Neural cell (in vitro differentiated cells): ENCODE data around the gene C1orf210. TPM values are rescaled to one million over a fixed set of nuclear protein-coding genes. Genes with fewer than 3 reads are reported as not detected.

Source experiments
- H2AFZ ChIP-seq: fragments of 200-600, 300-800 bp; sonication (generic), shearing (Covaris generic); 2 replicates; pipeline ENCODE4 v1.6.0; 2014; ENCODE audit warnings: low read depth, mild to moderate bottlenecking, antibody characterized with exemption, low read length, moderate library complexity
- H3F3A ChIP-seq: fragments of 200-600 bp; shearing (Covaris generic); 2 replicates; pipeline ENCODE4 v1.6.1; 2016; ENCODE audit warnings: mild to moderate bottlenecking, moderate library complexity, mixed read lengths, antibody characterized with exemption, low read length; ENCODE audit not compliant: insufficient read depth, poor library complexity, severe bottlenecking
- H3K27ac ChIP-seq: fragments of 200-600, 300-800 bp; sonication (generic), shearing (Covaris generic); 2 replicates; pipeline ENCODE4 v1.5.1; 2014; ENCODE audit warnings: mild to moderate bottlenecking, low read length, moderate library complexity
- H3K27me3 ChIP-seq: fragments of 300-800, 200-600 bp; sonication (generic), shearing (Covaris generic); 2 replicates; pipeline ENCODE4 v1.6.0; 2014; ENCODE audit warnings: mild to moderate bottlenecking, low read depth, low read length, moderate library complexity; ENCODE audit not compliant: insufficient read depth
- H3K36me3 ChIP-seq: fragments of 300-800, 200-600 bp; sonication (generic), shearing (Covaris generic); 2 replicates; pipeline ENCODE4 v1.5.1; 2014; ENCODE audit warnings: mild to moderate bottlenecking, antibody characterized with exemption, low read length, moderate library complexity; ENCODE audit not compliant: insufficient read depth
- H3K4me2 ChIP-seq: fragments of 300-800, 200-600 bp; sonication (generic), shearing (Covaris generic); 2 replicates; pipeline ENCODE4 v1.6.0; 2014; ENCODE audit warnings: mild to moderate bottlenecking, low read length
- H3K4me3 ChIP-seq: fragments of 300-800, 200-600 bp; sonication (generic), shearing (Covaris generic); 2 replicates; pipeline ENCODE4 v1.5.1; 2014; ENCODE audit warnings: mild to moderate bottlenecking, low read length, moderate library complexity
- H3K79me2 ChIP-seq: fragments of 200-600 bp; shearing (Covaris generic); replicated peaks from 2 replicates; pipeline ENCODE4 v1.6.0; 2014; ENCODE audit warnings: mild to moderate bottlenecking, low read length, moderate library complexity; ENCODE audit not compliant: insufficient read depth
- H3K9ac ChIP-seq: fragments of 300-800, 200-600 bp; sonication (generic), shearing (Covaris generic); 2 replicates; pipeline ENCODE4 v1.6.1; 2016; ENCODE audit warnings: mild to moderate bottlenecking, low read length, mixed read lengths
- H3K9me2 ChIP-seq: fragments of 200-600 bp; shearing (Covaris generic); 2 replicates; pipeline ENCODE4 v1.6.1; 2016; ENCODE audit warnings: mild to moderate bottlenecking, low read length, mixed read lengths; ENCODE audit not compliant: insufficient read depth
- H3K9me3 ChIP-seq: fragments of 200-600, 300-800 bp; sonication (generic), shearing (Covaris generic); 2 replicates; pipeline ENCODE4 v1.6.1; 2016; ENCODE audit warnings: mild to moderate bottlenecking, mixed run types, low read length, moderate library complexity, mixed read lengths
- H4K20me1 ChIP-seq: fragments of 200-600 bp; shearing (Covaris generic); 2 replicates; pipeline ENCODE4 v1.6.1; 2016; ENCODE audit warnings: mild to moderate bottlenecking, mixed run types; ENCODE audit not compliant: insufficient read depth
- EP300 ChIP-seq: fragments of 450-650 bp; conservative IDR thresholded peaks from 2 replicates; pipeline ENCODE4 v1.6.1; 2014; ENCODE audit warnings: antibody characterized with exemption, mild to moderate bottlenecking, moderate library complexity; ENCODE audit not compliant: poor library complexity, severe bottlenecking
- EZH2 ChIP-seq: fragments of 200-600, 300-800 bp; shearing (Covaris generic), sonication (generic); IDR thresholded peaks from 2 replicates; pipeline ENCODE4 v1.6.1; 2014; ENCODE audit warnings: antibody characterized with exemption, low read length, borderline replicate concordance, mild to moderate bottlenecking; ENCODE audit not compliant: insufficient read depth, poor library complexity, severe bottlenecking
- MXI1 ChIP-seq: fragments of 450-650 bp; conservative IDR thresholded peaks from 2 replicates; pipeline ENCODE4 v1.6.1; 2014; ENCODE audit warnings: antibody characterized with exemption, mild to moderate bottlenecking; ENCODE audit not compliant: poor library complexity, severe bottlenecking
- POLR2AphosphoS5 ChIP-seq: IDR thresholded peaks from 2 replicates; pipeline ENCODE4 v1.6.1; 2012
- SMC3 ChIP-seq: fragments of 450-650 bp; conservative IDR thresholded peaks from 2 replicates; pipeline ENCODE4 v1.6.1; 2014; ENCODE audit warnings: antibody characterized with exemption, mild to moderate bottlenecking, moderate library complexity; ENCODE audit not compliant: poor library complexity
- TAF1 ChIP-seq: IDR thresholded peaks from 2 replicates; pipeline ENCODE4 v1.6.1; 2012; ENCODE audit warnings: low read depth
- polyA plus RNA-seq: library from polyadenylated mRNA; depleted of rRNA; stranded (reverse); fragments of >200 nt; gene quantifications from 2 replicates; pipeline ENCODE4 v1.2.3, GENCODE V29; 2014
- TF ChIP-seq, protein P1 (sequence below): IDR thresholded peaks from 2 replicates; pipeline ENCODE4 v1.6.1; 2012; ENCODE audit warnings: borderline replicate concordance

The C1orf210 gene
- polyA plus RNA-seq, 1 donor from 2014 or later = not detected

DNA sequence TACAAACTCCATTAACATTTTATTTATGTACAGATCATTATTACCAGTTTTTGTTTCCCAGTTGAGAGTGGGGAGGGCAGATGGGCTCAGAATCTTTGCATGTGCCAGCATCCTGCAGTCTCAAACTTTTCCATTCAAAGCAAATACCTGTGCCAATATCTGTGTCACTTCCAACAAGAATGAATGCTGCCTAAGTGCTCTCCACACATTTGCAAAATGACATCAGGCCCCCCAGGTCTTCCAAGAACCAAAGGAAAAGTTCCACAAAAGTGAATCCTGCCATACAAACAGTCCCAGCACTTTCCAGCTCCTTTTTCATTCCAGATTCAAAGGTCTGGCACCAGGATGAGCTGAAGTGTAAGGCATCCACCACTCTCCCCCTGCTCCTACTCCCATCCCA lies 13.7 kb upstream of the C1orf210 start:
- H3K4me2 ChIP-seq = no peak overlapping the region
- no peak overlapping the region for H3K9ac ChIP-seq
- H3K9me2 ChIP-seq = no peaks in the 10 kb centered on the region
- H4K20me1 ChIP-seq = no peaks in the 10 kb centered on the region
- no peaks in the 10 kb centered on the region for H3K9me3 ChIP-seq
- no peaks in the 10 kb centered on the region for H3K79me2 ChIP-seq
- H3K36me3 ChIP-seq = no peaks in the 10 kb centered on the region
- no peak for TF ChIP-seq TAF1
- no peaks in the 10 kb centered on the region for H3F3A ChIP-seq
- no peaks in the 10 kb centered on the region for H3K27me3 ChIP-seq
- H3K4me3 ChIP-seq = no peak overlapping the region
- no peak overlapping the region for H3K27ac ChIP-seq
- no peak overlapping the region for H2AFZ ChIP-seq

DNA sequence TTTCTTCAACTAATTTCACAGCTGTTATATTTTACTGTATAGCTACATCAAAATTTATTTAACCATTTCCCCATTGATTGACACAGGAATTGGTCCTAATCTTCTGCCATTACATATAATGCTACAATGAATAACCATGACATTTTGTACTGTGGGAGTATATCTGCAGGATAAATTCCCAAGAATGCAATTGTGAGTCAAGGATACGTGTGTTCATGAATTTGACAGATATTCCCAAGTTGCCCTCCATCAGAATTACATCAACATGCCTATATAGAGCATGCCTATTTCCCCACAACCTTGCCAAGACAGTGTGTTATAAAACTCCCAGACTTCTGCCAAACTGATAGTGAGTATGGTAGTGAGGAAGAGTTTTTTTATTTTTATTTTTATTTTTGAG lies 12.7 kb upstream of the C1orf210 start:
- no peaks in the 10 kb centered on the region for H3K9me3 ChIP-seq
- no peaks in the 10 kb centered on the region for H3K27me3 ChIP-seq
- H3K27ac ChIP-seq = no peak overlapping the region
- H4K20me1 ChIP-seq = no peaks in the 10 kb centered on the region
- H2AFZ ChIP-seq = no peak overlapping the region
- H3F3A ChIP-seq = no peaks in the 10 kb centered on the region
- TF ChIP-seq TAF1 (no peak), EZH2 (no peak), POLR2AphosphoS5 (peak; percentile 99), EP300 (peak; percentile 94), MXI1 (peak; percentile 43)
- TF ChIP-seq, protein P1, sequence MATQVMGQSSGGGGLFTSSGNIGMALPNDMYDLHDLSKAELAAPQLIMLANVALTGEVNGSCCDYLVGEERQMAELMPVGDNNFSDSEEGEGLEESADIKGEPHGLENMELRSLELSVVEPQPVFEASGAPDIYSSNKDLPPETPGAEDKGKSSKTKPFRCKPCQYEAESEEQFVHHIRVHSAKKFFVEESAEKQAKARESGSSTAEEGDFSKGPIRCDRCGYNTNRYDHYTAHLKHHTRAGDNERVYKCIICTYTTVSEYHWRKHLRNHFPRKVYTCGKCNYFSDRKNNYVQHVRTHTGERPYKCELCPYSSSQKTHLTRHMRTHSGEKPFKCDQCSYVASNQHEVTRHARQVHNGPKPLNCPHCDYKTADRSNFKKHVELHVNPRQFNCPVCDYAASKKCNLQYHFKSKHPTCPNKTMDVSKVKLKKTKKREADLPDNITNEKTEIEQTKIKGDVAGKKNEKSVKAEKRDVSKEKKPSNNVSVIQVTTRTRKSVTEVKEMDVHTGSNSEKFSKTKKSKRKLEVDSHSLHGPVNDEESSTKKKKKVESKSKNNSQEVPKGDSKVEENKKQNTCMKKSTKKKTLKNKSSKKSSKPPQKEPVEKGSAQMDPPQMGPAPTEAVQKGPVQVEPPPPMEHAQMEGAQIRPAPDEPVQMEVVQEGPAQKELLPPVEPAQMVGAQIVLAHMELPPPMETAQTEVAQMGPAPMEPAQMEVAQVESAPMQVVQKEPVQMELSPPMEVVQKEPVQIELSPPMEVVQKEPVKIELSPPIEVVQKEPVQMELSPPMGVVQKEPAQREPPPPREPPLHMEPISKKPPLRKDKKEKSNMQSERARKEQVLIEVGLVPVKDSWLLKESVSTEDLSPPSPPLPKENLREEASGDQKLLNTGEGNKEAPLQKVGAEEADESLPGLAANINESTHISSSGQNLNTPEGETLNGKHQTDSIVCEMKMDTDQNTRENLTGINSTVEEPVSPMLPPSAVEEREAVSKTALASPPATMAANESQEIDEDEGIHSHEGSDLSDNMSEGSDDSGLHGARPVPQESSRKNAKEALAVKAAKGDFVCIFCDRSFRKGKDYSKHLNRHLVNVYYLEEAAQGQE = peak; percentile 92
- H3K4me3 ChIP-seq = no peak overlapping the region
- no peak overlapping the region for H3K9ac ChIP-seq
- no peaks in the 10 kb centered on the region for H3K9me2 ChIP-seq
- no peak overlapping the region for H3K4me2 ChIP-seq
- no peaks in the 10 kb centered on the region for H3K79me2 ChIP-seq
- no peaks in the 10 kb centered on the region for H3K36me3 ChIP-seq

DNA sequence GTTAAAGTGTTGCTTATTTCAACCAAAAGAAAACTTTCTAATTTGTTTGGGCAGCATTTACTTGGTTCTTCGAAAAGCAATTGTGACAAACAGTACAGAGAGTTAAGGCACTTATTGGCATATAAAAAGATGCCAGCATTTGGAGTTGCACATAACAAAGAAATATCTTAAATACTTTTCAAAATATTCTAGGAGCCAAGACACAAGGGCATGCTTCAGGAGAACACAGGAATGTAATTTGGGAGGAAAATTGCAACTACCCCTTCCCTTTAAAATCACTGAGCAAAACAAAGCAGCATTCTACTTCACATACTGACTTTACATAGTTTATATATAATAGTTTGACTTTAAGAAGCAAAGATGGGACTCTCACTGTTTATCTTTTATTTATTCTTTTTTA lies 10.8 kb upstream of the C1orf210 start:
- H3F3A ChIP-seq = no peaks in the 10 kb centered on the region
- no peak overlapping the region for H3K9ac ChIP-seq
- H3K4me2 ChIP-seq = no peak overlapping the region
- TF ChIP-seq EP300 (no peak), POLR2AphosphoS5 (no peak), SMC3 (no peak), MXI1 (no peak)
- H3K27ac ChIP-seq = no peak overlapping the region
- no peak overlapping the region for H2AFZ ChIP-seq
- no peaks in the 10 kb centered on the region for H3K9me3 ChIP-seq
- no peaks in the 10 kb centered on the region for H4K20me1 ChIP-seq
- no peaks in the 10 kb centered on the region for H3K79me2 ChIP-seq
- no peaks in the 10 kb centered on the region for H3K36me3 ChIP-seq
- H3K4me3 ChIP-seq = no peak overlapping the region
- no peaks in the 10 kb centered on the region for H3K27me3 ChIP-seq
- no peaks in the 10 kb centered on the region for H3K9me2 ChIP-seq
